Trophoblast cell (in vitro differentiated cells and primary cell): ENCODE results near the gene RARB.

Source experiments
- DNase-seq, 2 donors: peaks; one replicate each; pipeline ENCODE4 v3.0.0-alpha.2; 2016
- H2AFZ ChIP-seq: 2 replicates; pipeline ENCODE4 v1.6.1; 2013; ENCODE audit warnings: low read length, moderate library complexity, mild to moderate bottlenecking; ENCODE audit not compliant: insufficient read depth, poor library complexity
- H2AK5ac ChIP-seq: 2 replicates; pipeline ENCODE4 v1.6.1; 2013; ENCODE audit warnings: mild to moderate bottlenecking, low read length
- H2BK120ac ChIP-seq: 2 replicates; pipeline ENCODE4 v1.6.1; 2013; ENCODE audit warnings: low read length, mild to moderate bottlenecking, moderate library complexity; ENCODE audit not compliant: insufficient read depth, poor library complexity
- H2BK12ac ChIP-seq: 2 replicates; pipeline ENCODE4 v1.6.1; 2013; ENCODE audit warnings: mild to moderate bottlenecking, low read length, moderate library complexity
- H2BK5ac ChIP-seq: 2 replicates; pipeline ENCODE4 v1.6.1; 2013; ENCODE audit warnings: low read length, low read depth, moderate library complexity, mild to moderate bottlenecking; ENCODE audit not compliant: poor library complexity
- H3K14ac ChIP-seq: 2 replicates; pipeline ENCODE4 v1.6.1; 2013; ENCODE audit warnings: mild to moderate bottlenecking, low read length
- H3K18ac ChIP-seq: 2 replicates; pipeline ENCODE4 v1.6.1; 2013; ENCODE audit warnings: mild to moderate bottlenecking, low read length
- H3K23ac ChIP-seq: 2 replicates; pipeline ENCODE4 v1.6.1; 2013; ENCODE audit warnings: low read length
- H3K27ac ChIP-seq: 2 replicates; pipeline ENCODE4 v1.5.1; 2013; ENCODE audit warnings: low read depth, mild to moderate bottlenecking, inconsistent platforms, low read length, moderate library complexity
- H3K27me3 ChIP-seq: 2 replicates; pipeline ENCODE4 v1.6.1; 2013; ENCODE audit warnings: inconsistent platforms, mild to moderate bottlenecking, low read length, moderate library complexity; ENCODE audit not compliant: insufficient read depth
- H3K36me3 ChIP-seq, 2 experiments: 1 replicate in 1 of 2; 2 replicates in 1 of 2; pipeline ENCODE4 v1.6.1; 2013; ENCODE audit warnings: low read length in 2 of 2, mild to moderate bottlenecking in 2 of 2, moderate library complexity in 1 of 2; ENCODE audit not compliant: insufficient read depth in 2 of 2, control insufficient read depth in 1 of 2
- H3K4ac ChIP-seq: 2 replicates; pipeline ENCODE4 v1.6.1; 2013; ENCODE audit warnings: low read depth, mild to moderate bottlenecking, low read length, moderate library complexity
- H3K4me1 ChIP-seq, 2 experiments: 1 replicate in 1 of 2; 2 replicates in 1 of 2; pipeline ENCODE4 v1.6.1; 2013; ENCODE audit warnings: low read length in 2 of 2, mild to moderate bottlenecking in 2 of 2, moderate library complexity in 1 of 2; ENCODE audit not compliant: insufficient read depth in 2 of 2, control insufficient read depth in 1 of 2
- H3K4me2 ChIP-seq: 2 replicates; pipeline ENCODE4 v1.6.1; 2013; ENCODE audit warnings: inconsistent platforms, mild to moderate bottlenecking, low read length, moderate library complexity
- H3K4me3 ChIP-seq: 2 replicates; pipeline ENCODE4 v1.5.1; 2013; ENCODE audit warnings: mild to moderate bottlenecking, low read depth, low read length, inconsistent platforms
- H3K79me1 ChIP-seq: one replicate; pipeline ENCODE4 v1.6.1; 2013; ENCODE audit warnings: low read length
- H3K79me2 ChIP-seq: 2 replicates; pipeline ENCODE4 v1.6.1; 2013; ENCODE audit warnings: low read length, mild to moderate bottlenecking; ENCODE audit not compliant: control insufficient read depth, insufficient read depth, poor library complexity
- H3K9ac ChIP-seq: 2 replicates; pipeline ENCODE4 v1.6.1; 2013; ENCODE audit warnings: mild to moderate bottlenecking, low read length
- H3K9me3 ChIP-seq: 2 replicates; pipeline ENCODE4 v1.6.1; 2013; ENCODE audit warnings: low read depth, mild to moderate bottlenecking, control low read depth, inconsistent platforms, low read length; ENCODE audit not compliant: insufficient read depth
- H4K12ac ChIP-seq: 2 replicates; pipeline ENCODE4 v1.6.1; 2013; ENCODE audit warnings: low read depth, mild to moderate bottlenecking, low read length, moderate library complexity
- H4K8ac ChIP-seq: 2 replicates; pipeline ENCODE4 v1.6.1; 2013; ENCODE audit warnings: low read depth, mild to moderate bottlenecking, low read length, moderate library complexity
- H4K91ac ChIP-seq: one replicate; pipeline ENCODE4 v1.6.1; 2013; ENCODE audit warnings: low read depth, mild to moderate bottlenecking, low read length, moderate library complexity
- WGBS: extraction: QIAGEN DNeasy Blood & Tissue Kit; methylation state at CpG from one replicate; pipeline ENCODE4 v1.1.7; 2013; ENCODE audit warnings: missing lambda C conversion rate; ENCODE audit not compliant: insufficient read length, insufficient coverage; ENCODE audit errors: extremely low coverage; 5-methylcytosine and 5-hydroxymethylcytosine counted together

Gene RARB

GRCh38 chr3:25412269-25412668, 15.8 kb upstream of the RARB start:
- no peak overlapping the region for H3K27ac ChIP-seq
- no peak overlapping the region for H3K9ac ChIP-seq
- H2AK5ac ChIP-seq: no peak overlapping the region
- H3K4me3 ChIP-seq: no peak overlapping the region
- DNase-seq: no peak
- H2BK120ac ChIP-seq: no peak overlapping the region
- H2BK5ac ChIP-seq: no peak overlapping the region
- no peak overlapping the region for H2BK12ac ChIP-seq
- peaks cover 0 to 1% of the 10 kb centered on the region in 2 experiments for H3K36me3 ChIP-seq
- H3K27me3 ChIP-seq: no peaks in the 10 kb centered on the region
- H3K4me2 ChIP-seq: no peak overlapping the region
- no peak overlapping the region for H2AFZ ChIP-seq
- no peak overlapping the region for H4K8ac ChIP-seq
- peaks cover 12% of the 10 kb centered on the region for H3K79me1 ChIP-seq
- peaks cover 1% of the 10 kb centered on the region for H3K9me3 ChIP-seq
- H4K12ac ChIP-seq: no peak overlapping the region
- H3K79me2 ChIP-seq: no peaks in the 10 kb centered on the region
- no peak overlapping the region for H3K4ac ChIP-seq
- H4K91ac ChIP-seq: peak overlapping the region; percentile 14
- H3K14ac ChIP-seq: no peak overlapping the region
- no peak overlapping the region for H3K23ac ChIP-seq
- H3K4me1 ChIP-seq: peaks cover 7% of the 10 kb centered on the region in 2 experiments
- no peak overlapping the region for H3K18ac ChIP-seq

GRCh38 chr3:25416176-25416575, 11.9 kb upstream of the RARB start:
- Histone ChIP-seq H3K14ac (no peak overlapping the region), H3K4me1 (peaks cover 5 to 9% of the 10 kb centered on the region in 2 experiments), H2BK120ac (peak overlapping the region; percentile 1), H3K4ac (no peak overlapping the region), H3K27me3 (no peaks in the 10 kb centered on the region), H2BK12ac (no peak overlapping the region), H3K79me1 (peaks cover 11% of the 10 kb centered on the region), H3K9me3 (peaks cover 5% of the 10 kb centered on the region), H3K79me2 (no peaks in the 10 kb centered on the region), H3K4me2 (no peak overlapping the region), H3K9ac (no peak overlapping the region), H3K27ac (no peak overlapping the region), H2BK5ac (no peak overlapping the region), H3K18ac (no peak overlapping the region), H2AK5ac (no peak overlapping the region), H4K91ac (no peak overlapping the region), H4K12ac (no peak overlapping the region), H4K8ac (no peak overlapping the region), H3K23ac (no peak overlapping the region), H3K4me3 (no peak overlapping the region), H3K36me3 (peaks cover 0 to 3% of the 10 kb centered on the region in 2 experiments), H2AFZ (no peak overlapping the region)
- no peak for DNase-seq
- WGBS: no CpG with 5 or more reads among the region's 6 CpGs

- Histone ChIP-seq H3K27me3 (no peaks in the 10 kb centered on the region), H2BK120ac (no peak overlapping the region)
Observed at GRCh38 chr3:25418596-25418995, 9.5 kb upstream of the RARB start.

GRCh38 chr3:25419251-25419650, 8.8 kb upstream of the RARB start:
- DNase-seq: no peak
- H4K8ac ChIP-seq: no peak overlapping the region
- peaks cover 5% of the 10 kb centered on the region for H3K9me3 ChIP-seq
- no peak overlapping the region for H3K23ac ChIP-seq
- H3K18ac ChIP-seq: no peak overlapping the region
- H3K9ac ChIP-seq: no peak overlapping the region
- H3K27me3 ChIP-seq: no peaks in the 10 kb centered on the region
- H4K91ac ChIP-seq: peak overlapping the region; percentile 15
- no peak overlapping the region for H3K27ac ChIP-seq
- H3K4ac ChIP-seq: no peak overlapping the region
- no peak overlapping the region for H3K4me3 ChIP-seq
- no peak overlapping the region for H3K14ac ChIP-seq
- peaks cover 0 to 3% of the 10 kb centered on the region in 2 experiments for H3K36me3 ChIP-seq
- no CpG with 5 or more reads among the region's 1 CpG for WGBS
- H2AFZ ChIP-seq: no peak overlapping the region
- no peak overlapping the region for H3K4me2 ChIP-seq
- no peaks in the 10 kb centered on the region for H3K79me2 ChIP-seq
- H3K4me1 ChIP-seq: peaks cover 6% of the 10 kb centered on the region in 2 experiments
- peaks cover 8% of the 10 kb centered on the region for H3K79me1 ChIP-seq
- H2BK12ac ChIP-seq: peak overlapping the region; percentile 37
- no peak overlapping the region for H2AK5ac ChIP-seq
- peak overlapping the region; percentile 69 for H2BK5ac ChIP-seq
- no peak overlapping the region for H4K12ac ChIP-seq
- H2BK120ac ChIP-seq: peak overlapping the region; percentile 57

More at GRCh38 chr3:25418596-25418995, 9.5 kb upstream of the RARB start:
- no peak overlapping the region for H2BK5ac ChIP-seq
- no peak overlapping the region for H4K12ac ChIP-seq
- no peak for DNase-seq
- H4K8ac ChIP-seq: no peak overlapping the region
- no peaks in the 10 kb centered on the region for H3K79me2 ChIP-seq
- peaks cover 5% of the 10 kb centered on the region for H3K9me3 ChIP-seq
- H4K91ac ChIP-seq: no peak overlapping the region
- H3K4ac ChIP-seq: no peak overlapping the region
- peaks cover 0 to 3% of the 10 kb centered on the region in 2 experiments for H3K36me3 ChIP-seq
- H2AK5ac ChIP-seq: no peak overlapping the region
- H3K4me1 ChIP-seq: peaks cover 0 to 3% of the 10 kb centered on the region in 2 experiments
- WGBS: no CpG with 5 or more reads among the region's 1 CpG
- no peak overlapping the region for H2BK12ac ChIP-seq
- H3K18ac ChIP-seq: no peak overlapping the region
- H3K4me3 ChIP-seq: no peak overlapping the region
- H3K27ac ChIP-seq: no peak overlapping the region
- no peak overlapping the region for H3K14ac ChIP-seq
- H3K79me1 ChIP-seq: peaks cover 4% of the 10 kb centered on the region
- H3K9ac ChIP-seq: no peak overlapping the region
- H3K4me2 ChIP-seq: no peak overlapping the region
- H3K23ac ChIP-seq: no peak overlapping the region
- no peak overlapping the region for H2AFZ ChIP-seq
